Suppressor macrophage (primary cell): ENCODE results near the gene CNTD1.
"Not testable (repeated sequence)": the region's sequence is repeated elsewhere in the genome, so short reads cannot be mapped to it uniquely, and the experiment has no call there.

Experiments used
- DNase-seq, 4 experiments: peaks; one replicate each; pipeline ENCODE4 v3.0.0-alpha.2; 2020 to 2022

The CNTD1 gene

DNA sequence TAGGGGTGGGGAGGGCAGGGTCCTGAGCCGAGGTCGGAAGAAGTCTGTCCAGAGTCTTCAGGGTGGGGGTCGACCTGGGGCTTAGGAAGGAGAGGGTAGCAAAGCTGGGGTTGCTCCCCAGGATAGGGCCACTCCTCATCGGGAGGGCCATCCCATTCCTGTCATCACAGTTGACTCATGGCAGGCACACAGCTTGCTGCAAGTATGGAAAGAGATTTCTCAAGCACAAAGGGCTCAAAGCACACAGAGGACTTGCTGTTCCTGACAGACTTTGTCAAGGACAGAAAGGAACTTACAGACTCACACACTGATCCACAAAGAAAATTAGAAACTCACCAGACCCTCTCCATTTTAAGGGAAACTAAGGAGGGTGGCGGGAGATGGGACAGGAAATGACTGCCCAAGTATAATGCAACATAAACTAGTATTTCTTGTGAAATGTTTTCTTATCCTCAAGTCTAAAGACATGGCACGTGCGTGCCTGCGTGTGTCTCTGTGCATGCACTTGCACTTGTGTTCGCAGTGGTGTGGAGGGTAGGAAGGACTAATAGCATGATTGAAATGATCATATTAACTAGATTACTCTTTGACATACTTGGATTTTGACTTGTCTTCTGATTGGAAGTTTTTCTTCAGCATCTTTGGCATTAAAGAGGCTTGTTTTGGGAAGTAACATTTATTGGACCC is 48.1 kb downstream of the CNTD1 start:
- DNase-seq, result peak; percentile 59 to 81 (median 70)

DNA sequence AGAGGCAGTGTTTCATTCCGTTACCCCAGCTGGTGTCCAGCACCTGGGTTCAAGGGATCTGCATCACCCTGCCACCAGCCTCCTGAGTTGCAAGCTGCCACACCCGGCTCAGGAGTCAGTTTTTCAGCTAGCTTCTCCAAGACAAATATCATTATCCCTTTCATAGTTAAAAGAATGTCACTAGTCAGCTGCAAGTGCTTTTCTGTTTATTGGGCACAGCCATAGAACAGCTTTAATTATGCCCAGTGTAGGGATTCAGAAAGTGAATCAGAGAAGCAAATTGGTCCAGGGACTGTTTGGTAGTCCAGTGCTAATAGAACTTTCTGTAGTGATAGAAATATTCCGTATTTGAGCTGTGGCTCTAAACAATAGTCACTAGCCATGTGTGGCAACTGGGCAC is 49.4 kb downstream of the CNTD1 start:
- DNase-seq, result no peak

DNA sequence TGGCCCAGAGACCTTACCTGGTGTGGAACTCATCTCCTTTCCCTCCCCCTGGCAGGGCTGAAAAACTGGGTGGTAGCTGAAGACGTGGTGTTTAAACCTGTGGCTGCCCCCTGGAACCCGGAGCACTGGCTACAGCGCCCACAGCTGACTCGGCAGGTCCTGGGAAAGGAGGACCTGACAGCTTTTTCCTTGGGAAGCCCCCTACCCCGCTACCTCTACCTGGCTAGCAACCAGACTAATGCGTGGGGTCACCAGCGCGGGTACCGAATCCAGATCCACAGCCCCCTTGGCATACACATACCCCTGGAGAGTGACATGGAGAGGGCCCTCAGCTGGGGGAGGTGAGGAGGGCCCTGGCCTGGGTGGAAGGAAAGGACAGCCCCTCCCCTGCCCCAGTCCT is 50.4 kb downstream of the CNTD1 start:
- no peak for DNase-seq

DNA sequence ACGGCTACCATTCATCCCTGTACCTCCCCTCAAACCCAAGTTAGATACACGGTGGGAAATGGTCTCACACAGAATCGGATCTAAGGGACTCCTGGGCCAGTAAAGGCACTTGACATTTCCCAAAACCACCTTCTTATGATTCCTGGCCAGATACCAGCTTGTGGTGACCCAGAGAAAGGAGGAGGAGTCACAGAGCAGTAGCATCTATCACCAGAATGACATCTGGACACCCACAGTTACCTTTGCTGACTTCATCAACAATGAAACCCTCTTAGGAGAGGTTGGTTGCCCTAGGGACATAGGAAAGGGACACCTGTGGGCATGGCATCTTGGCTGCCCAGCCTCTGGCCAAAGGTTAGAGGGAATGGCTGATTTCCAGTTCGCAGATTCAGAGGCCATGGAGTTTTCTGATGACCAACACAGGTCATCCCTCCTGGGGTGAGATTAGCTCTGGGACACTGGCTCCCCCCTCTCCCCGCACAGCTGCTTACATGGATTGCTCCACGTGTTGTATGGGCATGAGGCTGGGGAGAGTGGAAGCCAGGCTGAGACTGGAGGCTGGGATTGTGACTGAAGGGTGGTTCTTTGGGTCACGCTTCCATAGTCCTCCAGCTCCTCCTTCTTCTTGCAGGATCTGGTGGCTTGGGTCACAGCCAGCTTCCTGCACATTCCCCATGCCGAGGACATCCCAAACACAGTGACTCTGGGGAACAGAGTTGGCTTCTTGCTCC is 51.0 kb downstream of the CNTD1 start:
- no peak for DNase-seq

DNA sequence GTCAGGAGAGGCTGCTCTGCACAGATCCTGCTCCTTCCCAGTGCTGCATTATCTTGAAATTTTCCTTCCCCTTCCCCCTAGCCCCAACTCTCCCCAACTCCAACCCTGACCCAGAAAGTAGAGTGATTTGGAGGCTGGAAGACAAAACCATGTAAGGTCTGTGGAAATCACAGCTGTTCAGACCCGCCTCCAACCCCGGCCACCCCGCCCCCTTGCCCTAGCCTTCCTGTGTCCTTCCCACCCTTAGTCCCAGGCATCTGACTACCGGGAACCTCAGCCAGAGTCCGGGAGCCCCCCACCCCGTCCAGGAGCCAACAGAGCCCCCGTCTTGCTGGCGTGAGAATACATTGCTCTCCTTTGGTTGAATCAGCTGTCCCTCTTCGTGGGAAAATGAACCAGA is 52.3 kb downstream of the CNTD1 start, which contains the start of gene AOC3:
AOC3 (plus strand) TSS at position 246 of the 400 bp plus-strand sequence; CDS start at position 391, 145 bp downstream.
- DNase-seq, result no peak

DNA sequence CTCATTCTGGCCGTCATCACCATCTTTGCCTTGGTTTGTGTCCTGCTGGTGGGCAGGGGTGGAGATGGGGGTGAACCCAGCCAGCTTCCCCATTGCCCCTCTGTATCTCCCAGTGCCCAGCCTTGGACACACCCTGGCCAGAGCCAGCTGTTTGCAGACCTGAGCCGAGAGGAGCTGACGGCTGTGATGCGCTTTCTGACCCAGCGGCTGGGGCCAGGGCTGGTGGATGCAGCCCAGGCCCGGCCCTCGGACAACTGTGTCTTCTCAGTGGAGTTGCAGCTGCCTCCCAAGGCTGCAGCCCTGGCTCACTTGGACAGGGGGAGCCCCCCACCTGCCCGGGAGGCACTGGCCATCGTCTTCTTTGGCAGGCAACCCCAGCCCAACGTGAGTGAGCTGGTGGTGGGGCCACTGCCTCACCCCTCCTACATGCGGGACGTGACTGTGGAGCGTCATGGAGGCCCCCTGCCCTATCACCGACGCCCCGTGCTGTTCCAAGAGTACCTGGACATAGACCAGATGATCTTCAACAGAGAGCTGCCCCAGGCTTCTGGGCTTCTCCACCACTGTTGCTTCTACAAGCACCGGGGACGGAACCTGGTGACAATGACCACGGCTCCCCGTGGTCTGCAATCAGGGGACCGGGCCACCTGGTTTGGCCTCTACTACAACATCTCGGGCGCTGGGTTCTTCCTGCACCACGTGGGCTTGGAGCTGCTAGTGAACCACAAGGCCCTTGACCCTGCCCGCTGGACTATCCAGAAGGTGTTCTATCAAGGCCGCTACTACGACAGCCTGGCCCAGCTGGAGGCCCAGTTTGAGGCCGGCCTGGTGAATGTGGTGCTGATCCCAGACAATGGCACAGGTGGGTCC is 52.9 kb downstream of the CNTD1 start:
- not testable (repeated sequence) for DNase-seq

DNA sequence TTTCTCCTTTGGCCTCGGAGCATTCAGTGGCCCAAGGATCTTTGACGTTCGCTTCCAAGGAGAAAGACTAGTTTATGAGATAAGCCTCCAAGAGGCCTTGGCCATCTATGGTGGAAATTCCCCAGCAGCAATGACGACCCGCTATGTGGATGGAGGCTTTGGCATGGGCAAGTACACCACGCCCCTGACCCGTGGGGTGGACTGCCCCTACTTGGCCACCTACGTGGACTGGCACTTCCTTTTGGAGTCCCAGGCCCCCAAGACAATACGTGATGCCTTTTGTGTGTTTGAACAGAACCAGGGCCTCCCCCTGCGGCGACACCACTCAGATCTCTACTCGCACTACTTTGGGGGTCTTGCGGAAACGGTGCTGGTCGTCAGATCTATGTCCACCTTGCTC is 53.7 kb downstream of the CNTD1 start:
- DNase-seq, result no peak

DNA sequence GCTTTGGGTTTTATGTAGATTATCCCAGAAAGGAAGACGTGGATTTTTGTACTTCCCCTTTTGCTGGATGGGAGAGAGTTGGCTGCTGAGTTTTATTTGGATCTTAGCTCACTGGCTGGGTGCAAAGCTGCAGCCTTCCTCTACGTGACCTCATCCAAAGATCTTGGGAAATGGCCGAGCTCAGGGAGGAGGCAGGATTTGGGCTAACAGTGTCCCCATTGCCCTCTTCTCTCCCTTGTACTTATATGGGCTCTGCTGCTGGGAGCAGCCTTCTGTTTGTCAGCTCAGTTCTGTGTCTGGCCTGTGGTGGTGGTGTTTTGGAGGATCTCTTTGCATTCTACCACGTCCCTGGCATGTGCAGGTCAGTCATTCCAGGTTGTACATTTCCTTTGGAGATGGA is 54.3 kb downstream of the CNTD1 start:
- DNase-seq, result peak; percentile 57 to 80 (median 62)

DNA sequence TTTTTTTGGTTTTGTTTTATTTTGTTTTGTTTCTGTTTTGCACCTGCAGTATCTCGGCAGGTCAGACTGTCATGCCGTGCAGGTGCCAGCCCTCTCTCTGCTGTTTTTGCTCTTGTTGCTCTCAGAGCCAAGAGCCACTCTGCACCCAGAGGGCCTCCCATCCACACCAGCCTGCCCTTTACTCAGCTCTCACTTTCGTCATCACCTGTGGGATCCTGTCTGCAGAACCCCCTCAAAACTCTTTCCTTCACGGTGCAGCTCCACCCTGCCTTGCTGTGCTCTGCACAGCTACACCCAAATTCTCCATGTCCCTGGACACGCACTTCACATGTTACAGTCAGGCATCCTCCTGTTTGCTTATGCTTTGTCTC is 54.9 kb downstream of the CNTD1 start:
- no peak for DNase-seq

DNA sequence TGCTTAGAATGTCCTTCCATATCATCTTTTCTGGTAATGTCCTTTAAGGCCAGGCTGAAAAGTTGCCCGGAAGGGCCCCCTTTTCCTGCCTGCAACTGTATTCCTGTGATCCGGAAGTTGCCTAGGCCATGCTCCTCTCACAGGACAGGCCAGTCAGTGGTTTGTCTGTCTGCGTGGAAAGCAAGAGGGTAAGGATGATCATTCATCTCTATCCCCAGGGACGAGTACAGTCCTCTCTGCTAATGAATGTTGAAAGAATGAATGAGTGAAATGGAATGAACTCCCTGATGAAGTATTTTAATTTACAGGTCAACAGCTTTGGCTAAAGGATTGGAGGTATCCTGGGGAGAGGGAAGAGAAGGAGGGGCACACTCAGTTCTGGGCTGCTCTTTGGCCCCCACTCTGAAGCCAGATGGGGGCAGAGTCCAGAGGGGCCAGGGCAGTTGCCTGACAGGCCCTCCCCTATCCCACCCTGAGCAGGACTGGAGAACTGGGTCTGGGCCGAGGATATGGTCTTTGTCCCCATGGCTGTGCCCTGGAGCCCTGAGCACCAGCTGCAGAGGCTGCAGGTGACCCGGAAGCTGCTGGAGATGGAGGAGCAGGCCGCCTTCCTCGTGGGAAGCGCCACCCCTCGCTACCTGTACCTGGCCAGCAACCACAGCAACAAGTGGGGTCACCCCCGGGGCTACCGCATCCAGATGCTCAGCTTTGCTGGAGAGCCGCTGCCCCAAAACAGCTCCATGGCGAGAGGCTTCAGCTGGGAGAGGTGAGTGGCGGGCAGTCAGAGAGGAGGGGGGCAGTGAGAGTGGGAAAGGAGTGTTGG is 55.5 kb downstream of the CNTD1 start:
- no peak for DNase-seq

DNA sequence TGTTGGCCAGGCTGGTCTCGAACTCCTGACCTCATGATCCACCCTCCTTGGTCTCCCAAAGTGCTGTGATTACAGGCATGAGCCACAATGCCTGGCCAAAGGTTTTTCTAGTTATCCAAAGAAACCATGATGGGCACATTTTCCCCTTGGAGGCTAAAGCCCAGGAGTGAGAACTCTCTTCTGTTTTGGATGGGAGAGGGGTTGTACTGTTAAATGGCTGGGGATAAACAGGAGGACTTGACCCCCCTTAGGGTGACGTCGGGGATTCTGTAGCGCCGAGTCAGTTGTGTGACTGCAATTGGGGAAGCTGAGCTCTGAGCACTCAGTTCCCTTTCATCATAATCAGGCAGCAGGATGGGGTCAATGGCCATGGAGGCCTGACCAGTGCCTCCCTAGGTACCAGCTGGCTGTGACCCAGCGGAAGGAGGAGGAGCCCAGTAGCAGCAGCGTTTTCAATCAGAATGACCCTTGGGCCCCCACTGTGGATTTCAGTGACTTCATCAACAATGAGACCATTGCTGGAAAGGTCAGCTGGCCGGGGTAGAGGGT is 56.5 kb downstream of the CNTD1 start:
- DNase-seq, result peak; percentile 68 to 81 (median 78)

DNA sequence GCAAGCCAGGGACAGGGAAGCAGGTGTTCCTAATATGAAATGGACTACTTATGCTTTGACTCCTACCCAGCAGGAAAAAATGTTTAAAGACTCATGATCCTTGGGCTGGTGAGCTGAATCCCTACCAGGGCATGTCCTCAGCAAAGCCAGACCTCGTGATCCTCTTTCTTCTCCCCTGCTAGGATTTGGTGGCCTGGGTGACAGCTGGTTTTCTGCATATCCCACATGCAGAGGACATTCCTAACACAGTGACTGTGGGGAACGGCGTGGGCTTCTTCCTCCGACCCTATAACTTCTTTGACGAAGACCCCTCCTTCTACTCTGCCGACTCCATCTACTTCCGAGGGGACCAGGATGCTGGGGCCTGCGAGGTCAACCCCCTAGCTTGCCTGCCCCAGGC is 57.4 kb downstream of the CNTD1 start:
- DNase-seq, result not testable (repeated sequence)

DNA sequence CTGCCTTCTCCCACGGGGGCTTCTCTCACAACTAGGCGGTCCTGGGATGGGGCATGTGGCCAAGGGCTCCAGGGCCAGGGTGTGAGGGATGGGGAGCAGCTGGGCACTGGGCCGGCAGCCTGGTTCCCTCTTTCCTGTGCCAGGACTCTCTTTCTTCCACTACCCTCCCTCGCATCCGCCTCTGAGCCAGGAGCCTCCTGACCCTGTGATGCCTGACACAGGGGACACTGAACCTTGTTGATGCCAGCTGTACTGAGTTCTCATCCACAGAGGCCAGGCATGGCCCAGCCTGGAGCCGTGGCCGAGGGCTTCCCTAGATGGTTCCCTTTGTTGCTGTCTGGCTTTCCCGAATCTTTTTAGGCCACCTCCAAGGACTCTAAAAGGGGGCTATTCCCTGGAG is 57.9 kb downstream of the CNTD1 start:
- not testable (repeated sequence) for DNase-seq

DNA sequence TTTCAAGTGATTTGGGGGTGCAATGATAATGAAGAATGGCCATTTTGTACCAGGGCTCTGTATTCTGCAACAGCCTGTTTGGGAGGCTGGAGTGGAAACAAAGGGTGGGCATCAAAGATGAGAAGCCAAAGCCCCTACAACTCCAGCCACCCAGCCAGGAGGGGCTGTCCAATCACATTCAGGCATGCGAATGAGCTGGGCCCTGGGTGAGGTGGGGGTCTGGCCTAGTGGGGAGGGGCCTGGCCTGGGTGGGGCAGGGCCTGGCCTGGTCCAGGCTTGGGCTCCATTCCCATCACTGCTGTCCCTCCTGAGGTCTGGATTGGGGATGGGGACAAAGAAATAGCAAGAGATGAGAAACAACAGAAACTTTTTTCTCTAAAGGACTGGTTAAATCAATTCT is 58.7 kb downstream of the CNTD1 start:
- DNase-seq, result no peak
